ENCODE data around the gene GLDC. TPM values are rescaled to one million over a fixed set of nuclear protein-coding genes. Genes with fewer than 3 reads are reported as not detected.

The GLDC gene
- total RNA-seq, 1 experiment from 2014 or later, result 1.5 TPM

DNA sequence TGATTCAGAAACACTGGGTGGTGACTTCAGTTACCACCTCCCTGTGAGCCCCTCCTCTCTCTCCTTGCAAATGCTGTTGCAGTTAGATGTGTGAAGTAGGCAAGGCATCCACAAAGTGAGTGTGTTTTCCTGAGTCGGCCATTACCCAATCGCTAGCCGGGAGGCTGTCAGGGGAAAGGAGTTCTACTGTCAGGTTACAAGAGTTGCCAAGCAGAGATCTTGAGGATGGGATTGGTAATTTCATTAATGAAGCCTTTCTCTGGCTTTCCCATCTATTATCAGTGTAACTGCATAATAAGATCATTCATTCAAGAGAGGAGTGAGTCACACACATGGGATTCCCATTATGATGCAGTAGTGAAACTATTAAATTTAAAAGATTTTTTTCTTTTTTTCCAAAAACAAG lies 106.9 kb downstream of the GLDC start:
- CTCF ChIA-PET, result no interaction called here
- H3K4me1 ChIP-seq (replicated peaks; ENCODE audit: insufficient read depth), result no peaks in the 10 kb centered on the region
- POLR2A ChIA-PET (ENCODE audit: unreplicated experiment), result no interaction called here
- no TSS peak for BruUV-seq (replicated peaks)
- H3F3A ChIP-seq (ENCODE audit: insufficient read depth, low read depth), result no peaks in the 10 kb centered on the region
- H3K9me2 ChIP-seq (ENCODE audit: insufficient read depth), result no peaks in the 10 kb centered on the region
- intact Hi-C loops (cut with micrococcal nuclease; ENCODE audit: unreplicated experiment), result no loop called here
- no peak overlapping the region for H3K4me3 ChIP-seq
- TF ChIP-seq EZH2 (IDR thresholded peaks at IDR 0.05; ENCODE audit: low read depth), result no peak
- TF ChIP-seq, protein P1, sequence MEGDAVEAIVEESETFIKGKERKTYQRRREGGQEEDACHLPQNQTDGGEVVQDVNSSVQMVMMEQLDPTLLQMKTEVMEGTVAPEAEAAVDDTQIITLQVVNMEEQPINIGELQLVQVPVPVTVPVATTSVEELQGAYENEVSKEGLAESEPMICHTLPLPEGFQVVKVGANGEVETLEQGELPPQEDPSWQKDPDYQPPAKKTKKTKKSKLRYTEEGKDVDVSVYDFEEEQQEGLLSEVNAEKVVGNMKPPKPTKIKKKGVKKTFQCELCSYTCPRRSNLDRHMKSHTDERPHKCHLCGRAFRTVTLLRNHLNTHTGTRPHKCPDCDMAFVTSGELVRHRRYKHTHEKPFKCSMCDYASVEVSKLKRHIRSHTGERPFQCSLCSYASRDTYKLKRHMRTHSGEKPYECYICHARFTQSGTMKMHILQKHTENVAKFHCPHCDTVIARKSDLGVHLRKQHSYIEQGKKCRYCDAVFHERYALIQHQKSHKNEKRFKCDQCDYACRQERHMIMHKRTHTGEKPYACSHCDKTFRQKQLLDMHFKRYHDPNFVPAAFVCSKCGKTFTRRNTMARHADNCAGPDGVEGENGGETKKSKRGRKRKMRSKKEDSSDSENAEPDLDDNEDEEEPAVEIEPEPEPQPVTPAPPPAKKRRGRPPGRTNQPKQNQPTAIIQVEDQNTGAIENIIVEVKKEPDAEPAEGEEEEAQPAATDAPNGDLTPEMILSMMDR (conservative IDR thresholded peaks at IDR 0.05), result no peak
- H4K20me1 ChIP-seq (ENCODE audit: insufficient read depth), result no peaks in the 10 kb centered on the region
- H3K36me3 ChIP-seq (ENCODE audit: low read depth), result no peaks in the 10 kb centered on the region
- H3K27me3 ChIP-seq (ENCODE audit: insufficient read depth, low read depth), result no peaks in the 10 kb centered on the region
- no peak overlapping the region for H3K4me2 ChIP-seq
- H3K79me2 ChIP-seq (ENCODE audit: low read depth), result no peaks in the 10 kb centered on the region
- no peak overlapping the region for H2AFZ ChIP-seq
- no peak overlapping the region for H3K27ac ChIP-seq
- no peaks in the 10 kb centered on the region for H3K9me3 ChIP-seq (ENCODE audit: insufficient read depth, low read depth)
- no peak for DNase-seq

DNA sequence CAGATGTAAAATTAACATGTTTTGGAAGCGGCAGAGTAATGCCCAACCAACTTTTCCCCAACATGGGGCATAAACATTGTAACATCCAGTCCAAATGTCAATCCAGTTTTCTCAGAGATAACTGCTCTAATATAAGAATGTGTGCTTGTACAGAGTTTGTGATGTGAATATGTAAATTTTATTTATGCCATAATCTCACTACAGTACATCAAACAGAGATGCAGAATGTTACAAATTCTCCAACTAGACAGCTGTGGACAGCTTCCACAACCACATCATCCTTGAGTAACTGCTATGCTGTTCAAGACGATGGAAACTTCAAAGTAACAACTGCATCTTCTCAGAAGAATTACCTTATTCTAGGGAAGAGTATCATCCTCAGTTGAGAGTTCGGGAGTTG lies 109.9 kb downstream of the GLDC start:
- Histone ChIP-seq H3K79me2 (ENCODE audit: low read depth) (no peaks in the 10 kb centered on the region), H3K36me3 (ENCODE audit: low read depth) (no peaks in the 10 kb centered on the region), H3K4me1 (replicated peaks; ENCODE audit: insufficient read depth) (no peaks in the 10 kb centered on the region), H3K9me3 (ENCODE audit: insufficient read depth, low read depth) (no peaks in the 10 kb centered on the region), H3K9me2 (ENCODE audit: insufficient read depth) (no peaks in the 10 kb centered on the region), H2AFZ (no peak overlapping the region), H3K4me2 (no peak overlapping the region), H3F3A (ENCODE audit: insufficient read depth, low read depth) (no peaks in the 10 kb centered on the region), H3K27ac (no peak overlapping the region), H3K27me3 (ENCODE audit: insufficient read depth, low read depth) (no peaks in the 10 kb centered on the region), H3K4me3 (no peak overlapping the region), H4K20me1 (ENCODE audit: insufficient read depth) (no peaks in the 10 kb centered on the region)
- no TSS peak for BruUV-seq (replicated peaks)
- DNase-seq, result no peak
- ChIA-PET CTCF (no interaction called here), POLR2A (ENCODE audit: unreplicated experiment) (no interaction called here)
- intact Hi-C loops (cut with micrococcal nuclease; ENCODE audit: unreplicated experiment), result no loop called here
- no peak for TF ChIP-seq EZH2 (IDR thresholded peaks at IDR 0.05; ENCODE audit: low read depth)
- TF ChIP-seq, protein P1 (conservative IDR thresholded peaks at IDR 0.05), result no peak

DNA sequence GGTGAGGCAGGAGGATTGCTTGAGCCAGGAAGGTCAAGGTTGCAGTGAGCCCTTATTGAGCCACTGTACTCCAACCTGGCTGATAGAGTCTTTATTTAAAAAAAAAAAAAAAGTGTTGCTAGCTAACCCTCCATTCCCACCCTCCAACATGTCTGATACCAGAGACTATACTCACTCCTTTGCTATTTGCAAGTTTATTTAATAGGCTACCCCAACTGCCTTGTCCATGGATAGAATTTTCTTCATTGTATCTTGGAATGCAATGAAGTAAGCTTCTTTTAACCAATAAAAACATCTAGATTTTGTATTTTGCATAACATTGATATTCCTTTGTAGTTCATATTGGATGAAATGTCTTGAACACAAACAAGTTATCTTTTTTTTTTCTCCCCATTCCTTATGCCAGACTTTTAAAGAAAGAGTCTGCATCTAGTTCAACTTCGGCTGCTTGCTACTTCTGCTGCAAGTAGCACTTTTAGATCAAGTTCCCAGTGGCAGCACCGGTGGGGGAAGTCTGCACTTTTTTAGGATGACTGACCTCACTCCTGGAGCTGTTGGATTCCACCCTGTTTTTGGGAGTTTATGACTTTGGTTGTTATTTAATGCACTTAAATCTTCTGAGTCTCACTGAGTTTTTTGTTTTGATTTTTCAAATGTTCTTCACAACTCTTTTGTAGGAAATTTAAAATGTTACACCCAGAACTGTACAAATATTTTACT lies 120.0 kb downstream of the GLDC start:
- Histone ChIP-seq H3K36me3 (ENCODE audit: low read depth) (no peaks in the 10 kb centered on the region), H3K79me2 (ENCODE audit: low read depth) (no peaks in the 10 kb centered on the region), H3K27ac (no peak overlapping the region), H2AFZ (no peak overlapping the region), H3K9me3 (ENCODE audit: insufficient read depth, low read depth) (no peaks in the 10 kb centered on the region), H4K20me1 (ENCODE audit: insufficient read depth) (no peaks in the 10 kb centered on the region), H3F3A (ENCODE audit: insufficient read depth, low read depth) (no peaks in the 10 kb centered on the region), H3K4me3 (no peak overlapping the region), H3K27me3 (ENCODE audit: insufficient read depth, low read depth) (no peaks in the 10 kb centered on the region), H3K4me1 (replicated peaks; ENCODE audit: insufficient read depth) (no peaks in the 10 kb centered on the region), H3K9me2 (ENCODE audit: insufficient read depth) (no peaks in the 10 kb centered on the region), H3K4me2 (no peak overlapping the region)
- TF ChIP-seq, protein P1 (conservative IDR thresholded peaks at IDR 0.05), result no peak
- no peak for TF ChIP-seq EZH2 (IDR thresholded peaks at IDR 0.05; ENCODE audit: low read depth)
- intact Hi-C loops (cut with micrococcal nuclease; ENCODE audit: unreplicated experiment), result no loop called here
- POLR2A ChIA-PET (ENCODE audit: unreplicated experiment), result no interaction called here
- CTCF ChIA-PET, result no interaction called here
- DNase-seq, result no peak
- BruUV-seq (replicated peaks), result no TSS peak
